SK-N-MC (cell line): Measurements from ENCODE around the gene RNF213.
"Not testable (repeated sequence)": the region's sequence is repeated elsewhere in the genome, so short reads cannot be mapped to it uniquely, and the experiment has no call there.

Source experiments
- DNase-seq: peaks from one replicate; pipeline ENCODE4 v3.0.0-alpha.2; 2011; ENCODE audit warnings: low read depth, low spot score
- H3K27ac ChIP-seq: fragments of 200-600 bp; sonication (generic); 2 replicates; pipeline ENCODE4 v1.5.1; 2016; ENCODE audit warnings: mixed run types
- H3K36me3 ChIP-seq: fragments of 200-600 bp; sonication (generic); 2 replicates; pipeline ENCODE4 v1.6.1; 2017; ENCODE audit warnings: antibody characterized with exemption, low read length, mixed read lengths; ENCODE audit not compliant: insufficient read depth
- H3K4me3 ChIP-seq: fragments of 200-600 bp; sonication (generic); 2 replicates; pipeline ENCODE4 v1.5.1; 2016
- H3K9ac ChIP-seq: fragments of 200-600 bp; sonication (generic); 2 replicates; pipeline ENCODE4 v1.8.0; 2017; ENCODE audit warnings: mixed run types, mixed read lengths; ENCODE audit not compliant: insufficient read length
- H3K9me3 ChIP-seq: fragments of 200-600 bp; sonication (generic); 2 replicates; pipeline ENCODE4 v1.6.1; 2017; ENCODE audit warnings: low read depth, mild to moderate bottlenecking, antibody characterized with exemption, low read length, moderate library complexity, mixed read lengths
- EZH2 ChIP-seq: fragments of 200-600 bp; sonication (generic); IDR thresholded peaks from one replicate; pipeline ENCODE4 v1.6.1; 2017; ENCODE audit warnings: antibody characterized with exemption
- FOXP2 ChIP-seq: optimal IDR thresholded peaks from 2 replicates; pipeline ENCODE3; 2011; ENCODE audit warnings: mild to moderate bottlenecking, moderate library complexity; ENCODE audit not compliant: insufficient read depth; ENCODE audit errors: extremely low read length, control extremely low read depth
- POLR2AphosphoS5 ChIP-seq: IDR thresholded peaks from 2 replicates; pipeline ENCODE4 v1.6.1; 2012; ENCODE audit warnings: mild to moderate bottlenecking, low read depth, low read length, borderline replicate concordance

Gene RNF213

DNA sequence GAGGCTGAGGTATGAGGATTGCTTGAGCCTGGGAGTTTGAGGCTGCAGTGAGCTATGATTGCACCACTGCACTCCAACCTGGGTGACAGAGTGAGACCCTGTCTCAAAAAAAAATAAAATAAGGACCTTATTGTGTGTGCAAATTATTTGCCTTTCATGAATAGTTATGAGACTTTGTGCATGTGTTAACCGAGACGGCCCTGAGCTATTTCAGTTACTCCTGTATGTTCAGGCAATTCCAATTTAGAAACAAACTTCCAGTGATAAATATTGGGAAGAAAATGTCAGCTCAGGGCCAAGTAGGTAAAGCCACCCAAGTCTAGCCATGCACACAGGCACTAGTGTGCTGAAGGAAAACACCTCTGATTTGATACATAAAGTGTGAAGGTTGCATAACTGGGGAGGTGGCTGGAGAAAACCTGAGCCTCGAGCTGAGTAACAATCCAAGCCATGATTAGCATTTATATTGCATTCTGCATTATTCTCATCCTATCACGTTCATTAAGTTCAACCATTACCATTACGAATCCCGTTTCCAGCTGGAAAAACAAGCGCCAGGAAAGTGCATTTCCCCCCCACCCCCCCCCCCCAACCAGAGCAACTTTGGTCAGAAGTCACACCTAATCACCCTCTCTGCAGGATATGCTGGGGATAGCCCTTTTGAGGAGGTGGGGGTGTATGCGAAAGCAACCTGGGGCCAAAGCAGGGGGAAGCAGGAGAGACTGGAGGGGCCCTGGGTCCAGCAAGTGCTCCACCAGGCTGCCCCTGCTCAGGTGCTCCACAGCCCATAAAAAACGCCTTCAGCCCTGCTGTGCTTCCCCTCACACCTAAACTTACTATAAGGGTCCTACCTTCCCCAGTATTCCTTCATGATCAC, 135.7 kb downstream of the RNF213 start:
- H3K27ac ChIP-seq = no peak overlapping the region
- TF ChIP-seq POLR2AphosphoS5 (no peak), FOXP2 (no peak), EZH2 (no peak)
- no peak for DNase-seq
- no peak overlapping the region for H3K9ac ChIP-seq
- H3K9me3 ChIP-seq = no peaks in the 10 kb centered on the region
- H3K4me3 ChIP-seq = no peak overlapping the region
- H3K36me3 ChIP-seq = no peaks in the 10 kb centered on the region

DNA sequence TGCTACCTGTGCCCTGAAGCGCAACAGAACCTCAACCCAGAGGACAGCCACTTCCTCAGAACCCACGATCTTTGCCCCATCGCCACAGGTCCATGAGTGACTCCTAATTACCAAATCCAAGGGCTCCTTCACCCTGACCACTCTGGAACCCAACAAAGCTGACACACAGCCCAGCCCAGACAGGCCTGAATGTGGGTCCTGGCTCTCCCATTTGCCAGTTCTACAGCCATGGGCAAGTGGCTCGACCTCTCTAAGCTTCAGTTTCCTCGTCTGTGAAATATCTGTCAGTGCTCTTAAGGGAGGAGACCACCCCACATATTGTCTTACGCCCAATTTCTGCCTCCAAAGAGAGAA, 136.4 kb downstream of the RNF213 start:
- no peak for DNase-seq
- Histone ChIP-seq H3K9ac (no peak overlapping the region), H3K27ac (no peak overlapping the region), H3K4me3 (no peak overlapping the region), H3K9me3 (no peaks in the 10 kb centered on the region), H3K36me3 (no peaks in the 10 kb centered on the region)
- TF ChIP-seq FOXP2 = no peak
- TF ChIP-seq EZH2 = no peak
- no peak for TF ChIP-seq POLR2AphosphoS5

DNA sequence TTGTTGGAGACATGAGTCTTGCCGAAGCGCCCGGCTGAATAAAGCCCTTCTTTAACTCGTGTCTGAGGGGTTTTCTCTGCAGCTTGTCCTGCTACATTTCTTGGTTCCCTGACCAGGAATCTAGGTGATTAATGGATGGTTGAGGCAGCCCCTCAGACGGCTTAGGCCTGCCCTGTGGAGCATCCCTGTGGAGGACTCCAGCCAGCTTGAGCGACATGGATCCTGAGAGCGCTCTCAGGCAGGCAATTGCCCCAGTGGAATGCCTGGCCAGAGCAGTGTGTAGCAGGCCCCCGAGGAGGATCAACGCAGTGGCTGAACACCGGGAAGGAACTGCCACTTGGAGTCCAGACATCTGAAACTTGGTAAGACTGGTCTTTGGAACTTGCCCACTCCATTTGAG, 137.0 kb downstream of the RNF213 start:
- H3K36me3 ChIP-seq = no peaks in the 10 kb centered on the region
- no peak overlapping the region for H3K27ac ChIP-seq
- no peak overlapping the region for H3K4me3 ChIP-seq
- TF ChIP-seq FOXP2 (no peak), EZH2 (no peak), POLR2AphosphoS5 (no peak)
- H3K9me3 ChIP-seq = no peaks in the 10 kb centered on the region
- no peak overlapping the region for H3K9ac ChIP-seq
- no peak for DNase-seq

DNA sequence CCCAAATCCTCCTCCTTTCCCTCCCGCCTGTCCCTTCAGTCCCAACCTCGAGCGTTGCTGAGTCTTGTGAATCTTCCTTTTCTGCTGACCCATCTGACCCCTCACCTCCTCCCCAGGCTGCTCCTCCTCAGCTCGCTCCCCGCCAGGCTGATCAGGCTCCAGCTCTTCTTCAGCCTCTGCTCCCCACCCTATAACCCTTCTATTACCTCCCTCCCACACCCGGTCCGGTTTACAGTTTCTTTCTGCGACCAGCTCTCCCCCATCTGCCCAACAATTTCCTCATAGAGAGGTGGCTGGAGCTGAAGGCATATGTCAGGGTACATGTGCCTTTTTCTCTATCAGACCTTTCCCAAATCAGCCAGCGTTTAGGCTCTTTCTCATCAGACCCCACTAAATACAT, 140.4 kb downstream of the RNF213 start:
- not testable (repeated sequence) for H3K9ac ChIP-seq, H3K36me3 ChIP-seq, H3K9me3 ChIP-seq, DNase-seq, H3K4me3 ChIP-seq, H3K27ac ChIP-seq

DNA sequence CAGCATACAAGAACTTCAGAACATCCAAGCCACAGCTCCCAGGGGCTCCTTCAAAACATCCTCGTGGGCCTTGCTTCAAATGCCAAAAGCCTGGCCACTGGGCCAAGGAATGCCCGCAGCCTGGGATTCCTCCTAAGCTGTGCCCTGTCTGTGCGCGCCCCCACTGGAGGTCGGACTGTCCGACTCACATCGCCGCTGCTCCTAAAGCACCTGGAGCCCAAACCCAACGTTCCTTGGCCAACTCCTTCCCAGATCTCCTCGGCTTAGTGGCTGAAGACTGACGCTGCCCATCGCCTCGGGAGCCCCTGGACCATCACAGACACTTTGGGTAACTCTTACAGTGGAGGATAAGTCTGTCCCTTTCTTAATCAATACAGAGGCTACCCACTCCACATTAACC, 141.4 kb downstream of the RNF213 start:
- not testable (repeated sequence) for H3K9ac ChIP-seq, DNase-seq, H3K27ac ChIP-seq, H3K36me3 ChIP-seq, H3K4me3 ChIP-seq, H3K9me3 ChIP-seq

DNA sequence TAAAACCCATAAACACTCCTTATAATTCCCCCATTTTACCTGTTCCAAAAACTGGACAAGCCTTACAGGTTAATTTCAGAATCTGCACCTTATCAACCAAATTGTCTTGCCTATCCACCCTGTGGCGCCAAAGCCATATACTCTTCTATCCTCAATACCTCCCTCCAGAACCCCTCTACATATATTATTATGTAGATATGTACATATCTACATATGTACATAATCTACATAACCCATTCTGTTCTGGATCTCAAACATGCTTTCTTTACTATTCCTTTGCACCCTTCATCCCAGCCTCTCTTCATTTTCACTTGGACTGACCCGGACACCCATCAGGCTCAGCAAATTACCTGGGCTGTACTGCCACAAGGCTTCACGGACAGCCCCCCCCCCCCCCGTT, 142.3 kb downstream of the RNF213 start:
- Histone ChIP-seq H3K36me3 (no peaks in the 10 kb centered on the region), H3K27ac (no peak overlapping the region), H3K4me3 (no peak overlapping the region), H3K9ac (no peak overlapping the region), H3K9me3 (no peaks in the 10 kb centered on the region)
- TF ChIP-seq EZH2 (no peak), FOXP2 (no peak), POLR2AphosphoS5 (no peak)
- DNase-seq = no peak

- no peak for DNase-seq
- no peak for TF ChIP-seq FOXP2
- TF ChIP-seq EZH2 = no peak
- no peak for TF ChIP-seq POLR2AphosphoS5
- Histone ChIP-seq H3K4me3 (no peak overlapping the region), H3K9me3 (no peaks in the 10 kb centered on the region), H3K27ac (no peak overlapping the region), H3K9ac (no peak overlapping the region), H3K36me3 (no peaks in the 10 kb centered on the region)
These were observed 145.5 kb downstream of the RNF213 start for GRCh38 chr17:80406146-80406545.

DNA sequence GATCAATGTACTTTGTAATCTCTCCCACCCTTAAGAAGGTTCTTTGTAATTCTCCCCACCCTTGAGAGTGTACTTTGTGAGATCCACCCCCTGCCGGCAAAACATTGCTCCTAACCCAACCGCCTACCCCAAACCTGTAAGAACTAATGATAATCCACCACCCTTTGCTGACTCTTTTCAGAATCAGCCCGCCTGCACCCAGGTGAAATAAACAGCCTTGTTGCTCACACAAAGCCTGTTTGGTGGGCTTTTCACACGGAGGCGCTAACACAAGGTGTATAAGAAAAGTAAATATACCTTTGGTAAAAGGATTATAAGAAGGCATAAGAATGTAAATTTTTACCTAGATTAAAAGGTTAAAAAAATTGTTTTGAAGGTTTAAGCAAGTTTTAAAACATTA, 147.3 kb downstream of the RNF213 start:
- not testable (repeated sequence) for H3K27ac ChIP-seq, DNase-seq, H3K9ac ChIP-seq, H3K36me3 ChIP-seq, H3K9me3 ChIP-seq, H3K4me3 ChIP-seq

DNA sequence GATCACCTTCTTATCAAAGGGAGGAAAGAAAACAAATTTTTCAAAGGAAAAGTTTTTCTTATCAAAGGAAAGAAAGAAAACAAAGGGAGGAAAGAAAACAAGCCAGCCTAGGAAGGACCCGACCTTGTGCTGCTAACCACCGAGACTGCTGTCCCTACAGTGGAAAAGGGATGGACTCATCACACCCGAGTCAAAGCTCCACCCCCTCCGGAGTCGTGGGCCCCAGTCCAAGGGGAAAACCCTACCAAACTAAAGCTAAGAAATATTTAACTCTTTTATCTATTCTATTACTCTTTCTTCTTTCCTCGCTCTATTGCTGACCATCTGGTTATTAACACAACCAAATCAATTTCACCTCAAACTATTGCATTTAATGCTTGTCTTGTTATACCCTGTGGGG, 148.2 kb downstream of the RNF213 start:
- Histone ChIP-seq H3K9ac (no peak overlapping the region), H3K27ac (no peak overlapping the region), H3K4me3 (no peak overlapping the region), H3K9me3 (no peaks in the 10 kb centered on the region), H3K36me3 (no peaks in the 10 kb centered on the region)
- TF ChIP-seq FOXP2 = no peak
- DNase-seq = no peak

DNA sequence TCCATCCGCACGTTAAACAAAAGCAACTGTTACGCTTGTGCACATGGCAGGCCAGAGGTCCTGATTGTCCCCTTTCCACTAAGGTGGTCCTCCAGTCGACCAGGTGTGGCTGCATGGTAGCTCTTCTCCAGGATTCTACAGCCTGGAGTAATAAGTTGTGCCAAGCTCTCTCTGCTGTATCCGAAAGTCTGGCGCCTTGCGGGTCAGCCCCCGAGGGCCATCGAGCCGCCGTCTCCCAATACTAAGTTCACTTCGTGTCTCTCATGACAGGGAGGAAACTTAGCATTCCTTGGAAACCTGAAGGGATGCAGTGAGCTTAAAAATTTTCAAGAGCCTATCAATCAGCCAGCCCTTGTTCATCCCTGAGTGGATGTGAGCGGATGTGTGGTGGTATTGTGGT, 149.0 kb downstream of the RNF213 start:
- Histone ChIP-seq H3K4me3 (no peak overlapping the region), H3K9ac (no peak overlapping the region), H3K36me3 (no peaks in the 10 kb centered on the region), H3K9me3 (no peaks in the 10 kb centered on the region), H3K27ac (no peak overlapping the region)
- no peak for DNase-seq
- no peak for TF ChIP-seq FOXP2
- no peak for TF ChIP-seq POLR2AphosphoS5
- TF ChIP-seq EZH2 = no peak

- not testable (repeated sequence) for DNase-seq, H3K9me3 ChIP-seq, H3K9ac ChIP-seq, H3K4me3 ChIP-seq, H3K27ac ChIP-seq, H3K36me3 ChIP-seq
These were observed 149.9 kb downstream of the RNF213 start for GRCh38 chr17:80410441-80411087.
